IMR-90 (cell line): ENCODE measurements around the gene CSRP2. TPM values are rescaled to one million over a fixed set of nuclear protein-coding genes. Genes with fewer than 3 reads are reported as not detected.

Experiments
- ATAC-seq: fragments of 200-7000 bp; cut with Tn5 transposase; 2 replicates; pipeline ENCODE4 v1.9.1; 2020; ENCODE audit warnings: low read depth, mild to moderate bottlenecking, moderate library complexity
- BruUV-seq: library from RNA; stranded (reverse); fragments of 400-500 nt; replicated peaks from 2 replicates; lab custom pipeline; 2021; lab: Mats Ljungman, UMichigan
- CTCF ChIA-PET: fragments of 300-600 bp; formaldehyde crosslinking; extraction: SDS; loops from one replicate; lab custom pipeline; 2021; ENCODE audit warnings: antibody characterized with exemption; lab: Yijun Ruan, JAX
- POLR2A ChIA-PET: fragments of 300-600 bp; sonication (Branson Sonifier 250); formaldehyde crosslinking; loops from one replicate; lab custom pipeline; 2022; ENCODE audit warnings: antibody characterized with exemption; ENCODE audit not compliant: unreplicated experiment; lab: Charles Lee
- DNase-seq: peaks from one replicate; pipeline ENCODE4 v3.0.0; 2013
- H2AFZ ChIP-seq: replicated peaks from 2 replicates; pipeline ENCODE3; 2013; ENCODE audit warnings: low read length, mild to moderate bottlenecking; ENCODE audit not compliant: poor library complexity
- H2AK5ac ChIP-seq: 2 replicates; pipeline ENCODE4 v1.6.1; 2013; ENCODE audit warnings: low read depth, low read length, inconsistent platforms
- H2AK9ac ChIP-seq: replicated peaks from 2 replicates; pipeline ENCODE3; 2013; ENCODE audit warnings: mild to moderate bottlenecking, low read depth, low read length, moderate library complexity; ENCODE audit not compliant: poor library complexity
- H2BK120ac ChIP-seq: 2 replicates; pipeline ENCODE4 v1.6.1; 2013; ENCODE audit warnings: low read depth, low read length, inconsistent platforms
- H2BK15ac ChIP-seq: 3 replicates; pipeline ENCODE4 v1.6.1; 2013; ENCODE audit warnings: low read depth, low read length, inconsistent platforms
- H2BK20ac ChIP-seq: 2 replicates; pipeline ENCODE4 v1.6.1; 2013; ENCODE audit warnings: low read depth, mild to moderate bottlenecking, inconsistent platforms, low read length, moderate library complexity
- H2BK5ac ChIP-seq: 2 replicates; pipeline ENCODE4 v1.6.1; 2013; ENCODE audit warnings: mild to moderate bottlenecking, low read depth, low read length, inconsistent platforms; ENCODE audit not compliant: poor library complexity, severe bottlenecking
- H3K14ac ChIP-seq: replicated peaks from 2 replicates; pipeline ENCODE4 v1.6.1; 2013; ENCODE audit warnings: low read depth, low read length, inconsistent platforms
- H3K18ac ChIP-seq: 2 replicates; pipeline ENCODE4 v1.6.1; 2013; ENCODE audit warnings: low read depth, low read length, control low read depth
- H3K23ac ChIP-seq: 2 replicates; pipeline ENCODE4 v1.6.1; 2013; ENCODE audit warnings: low read depth, low read length, inconsistent platforms
- H3K27ac ChIP-seq: 2 replicates; pipeline ENCODE4 v1.5.1; 2013; ENCODE audit warnings: mild to moderate bottlenecking, control low read depth, low read length; ENCODE audit not compliant: insufficient read depth
- H3K27me3 ChIP-seq: 2 replicates; pipeline ENCODE4 v1.6.1; 2013; ENCODE audit warnings: low read length; ENCODE audit not compliant: control insufficient read depth, insufficient read depth
- H3K36me3 ChIP-seq: 2 replicates; pipeline ENCODE4 v1.6.1; 2013; ENCODE audit warnings: low read length, mixed read lengths; ENCODE audit not compliant: control insufficient read depth, insufficient read depth
- H3K4ac ChIP-seq: 2 replicates; pipeline ENCODE4 v1.6.1; 2013; ENCODE audit warnings: low read depth, low read length, inconsistent platforms
- H3K4me1 ChIP-seq: 2 replicates; pipeline ENCODE4 v1.6.1; 2013; ENCODE audit warnings: low read length, mixed read lengths; ENCODE audit not compliant: control insufficient read depth, insufficient read depth
- H3K4me2 ChIP-seq: 2 replicates; pipeline ENCODE4 v1.6.1; 2013; ENCODE audit warnings: low read depth, mild to moderate bottlenecking, control low read depth, low read length, moderate library complexity
- H3K4me3 ChIP-seq: 2 replicates; pipeline ENCODE4 v1.5.1; 2013; ENCODE audit warnings: low read depth, mild to moderate bottlenecking, control low read depth, low read length, moderate library complexity; ENCODE audit not compliant: insufficient read depth
- H3K56ac ChIP-seq: 2 replicates; pipeline ENCODE4 v1.6.1; 2013; ENCODE audit warnings: low read length, inconsistent platforms; ENCODE audit not compliant: insufficient read depth; ENCODE audit errors: extremely low read depth
- H3K79me1 ChIP-seq, 2 experiments: 2 replicates each; pipeline ENCODE4 v1.6.1; 2013; ENCODE audit warnings: low read length in 2 of 2, inconsistent platforms in 1 of 2, low read depth in 1 of 2
- H3K9ac ChIP-seq: 2 replicates; pipeline ENCODE4 v1.6.1; 2013; ENCODE audit warnings: low read depth, low read length, control low read depth
- H3K9me1 ChIP-seq: 2 replicates; pipeline ENCODE4 v1.6.1; 2013; ENCODE audit warnings: low read length, inconsistent platforms; ENCODE audit not compliant: insufficient read depth
- H3K9me3 ChIP-seq: 2 replicates; pipeline ENCODE4 v1.6.1; 2013; ENCODE audit warnings: low read length; ENCODE audit not compliant: control insufficient read depth, insufficient read depth
- H4K20me1 ChIP-seq: 2 replicates; pipeline ENCODE4 v1.6.1; 2013; ENCODE audit warnings: low read length, inconsistent platforms; ENCODE audit not compliant: insufficient read depth
- H4K5ac ChIP-seq: 2 replicates; pipeline ENCODE4 v1.6.1; 2013; ENCODE audit warnings: mild to moderate bottlenecking, low read depth, low read length, control low read depth
- H4K8ac ChIP-seq, 2 experiments: 2 replicates each; pipeline ENCODE4 v1.6.1; 2013; ENCODE audit warnings: low read depth in 2 of 2, low read length in 2 of 2, control low read depth in 1 of 2, inconsistent platforms in 1 of 2
- H4K91ac ChIP-seq: 2 replicates; pipeline ENCODE4 v1.6.1; 2013; ENCODE audit warnings: low read depth, low read length, inconsistent platforms; ENCODE audit not compliant: insufficient read depth
- BHLHE40 ChIP-seq: fragments of 150-350 bp; IDR thresholded peaks from 2 replicates; pipeline ENCODE4 v1.6.1; 2016; ENCODE audit warnings: mild to moderate bottlenecking, low read depth, low read length
- MAZ ChIP-seq: IDR thresholded peaks from 2 replicates; pipeline ENCODE4 v1.6.1; 2012; ENCODE audit warnings: low read depth, mild to moderate bottlenecking, low read length, improper control_type of control experiment, moderate library complexity, borderline replicate concordance
- MXI1 ChIP-seq: IDR thresholded peaks from 2 replicates; pipeline ENCODE4 v1.6.1; 2012; ENCODE audit warnings: low read depth, mild to moderate bottlenecking, low read length, moderate library complexity, borderline replicate concordance
- POLR2A ChIP-seq: IDR thresholded peaks from 2 replicates; pipeline ENCODE4 v1.6.1; 2012; ENCODE audit warnings: mild to moderate bottlenecking, low read depth, low read length
- RAD21 ChIP-seq: IDR thresholded peaks from 2 replicates; pipeline ENCODE4 v1.6.1; 2012; ENCODE audit warnings: low read length, improper control_type of control experiment
- RFX5 ChIP-seq: IDR thresholded peaks from 2 replicates; pipeline ENCODE4 v1.8.0; 2012; ENCODE audit warnings: low read depth, mild to moderate bottlenecking, low read length, moderate library complexity
- WGBS, 2 experiments: methylation state at CpG; one replicate each; pipeline versions ENCODE4 v1.1.5 to v1.1.7; 2013; ENCODE audit warnings: missing lambda C conversion rate in 2 of 2; ENCODE audit not compliant: insufficient read length in 1 of 2; ENCODE audit errors: extremely low coverage in 2 of 2; 5-methylcytosine and 5-hydroxymethylcytosine counted together
- dilution Hi-C: fragments of 300-500 bp; cut with HindIII; formaldehyde crosslinking; loops from one replicate; pipeline ENCODE4 v1.14.3; 2018; ENCODE audit warnings: low sequenced_read_pairs; ENCODE audit not compliant: unreplicated experiment
- in situ Hi-C: fragments of 300-500 bp; cut with MboI; formaldehyde crosslinking; loops from 3 replicates; pipeline ENCODE4 v1.14.3; 2019; ENCODE audit warnings: low sequenced_read_pairs, inconsistent platforms, mixed read lengths
- intact Hi-C: fragments of 100-400 bp; cut with micrococcal nuclease; formaldehyde crosslinking; loops from 2 replicates; pipeline ENCODE4 v1.10.0; 2022
- polyA plus RNA-seq, 3 experiments: library from polyadenylated mRNA; depleted of rRNA; stranded (reverse); fragments of >200 nt; gene quantifications; 2 replicates each; pipeline ENCODE4 v1.2.3, GENCODE V29; 2012; ENCODE audit warnings: low replicate concordance in 1 of 3
- total RNA-seq: library from RNA; depleted of rRNA; stranded (reverse); fragments of >200 nt; gene quantifications from 2 replicates; pipeline ENCODE4 v1.2.3, GENCODE V29; 2012
- TF ChIP-seq, protein P1 (sequence below): conservative IDR thresholded peaks from 2 replicates; pipeline ENCODE4 v1.5.1; 2012; ENCODE audit warnings: mild to moderate bottlenecking, low read depth, low read length, improper control_type of control experiment

CSRP2 gene
- total and polyA plus RNA-seq, 2 of the 4 experiments (the other 2 are of a cell fraction): 156 to 179 TPM

DNA sequence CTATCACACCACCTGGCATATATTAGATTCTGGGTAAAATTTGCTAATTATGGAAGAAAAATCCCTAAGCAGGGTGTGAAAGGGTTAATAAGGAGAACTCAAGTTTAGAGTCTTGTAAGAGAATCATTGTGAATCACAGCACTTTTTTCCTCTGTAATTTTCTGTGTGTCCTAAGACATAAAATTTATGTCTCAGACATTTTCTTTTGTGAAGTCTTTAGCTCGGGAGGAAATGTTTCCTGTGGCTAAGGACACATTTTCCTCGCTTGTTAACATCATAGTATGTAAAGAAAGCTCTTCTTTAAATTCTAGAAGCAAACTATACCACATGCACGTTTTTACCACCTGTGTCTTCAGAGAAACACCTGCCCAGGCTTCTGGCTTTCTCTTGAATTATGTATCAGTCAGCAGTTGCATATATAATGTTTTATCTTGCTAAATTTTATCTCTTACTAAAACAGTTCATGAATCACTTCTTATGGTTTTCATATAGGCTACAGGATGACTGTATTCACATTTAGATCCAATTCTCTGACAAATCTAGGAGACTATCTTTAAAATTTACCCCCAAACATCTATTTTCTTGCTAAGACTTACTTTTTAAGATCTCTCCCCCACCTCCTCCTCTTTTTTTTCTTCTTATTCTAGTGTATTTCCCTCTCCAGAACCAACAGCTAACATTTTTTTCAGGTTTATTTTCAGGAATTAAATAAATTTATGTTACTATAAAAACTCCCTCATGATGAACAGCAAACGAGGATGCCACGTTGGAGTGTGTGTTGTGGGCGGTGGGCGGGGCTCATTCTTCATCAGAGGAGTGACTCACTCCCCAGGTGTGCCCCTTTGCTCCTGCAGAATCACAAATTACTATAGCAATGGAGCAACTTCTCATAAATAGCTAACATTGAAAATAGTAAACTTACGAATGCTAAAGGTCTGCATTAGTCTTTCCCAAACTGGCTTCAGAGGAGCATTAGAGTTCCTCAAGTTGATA is 11.6 kb upstream of the CSRP2 start (continued):
- TF ChIP-seq, protein P1, sequence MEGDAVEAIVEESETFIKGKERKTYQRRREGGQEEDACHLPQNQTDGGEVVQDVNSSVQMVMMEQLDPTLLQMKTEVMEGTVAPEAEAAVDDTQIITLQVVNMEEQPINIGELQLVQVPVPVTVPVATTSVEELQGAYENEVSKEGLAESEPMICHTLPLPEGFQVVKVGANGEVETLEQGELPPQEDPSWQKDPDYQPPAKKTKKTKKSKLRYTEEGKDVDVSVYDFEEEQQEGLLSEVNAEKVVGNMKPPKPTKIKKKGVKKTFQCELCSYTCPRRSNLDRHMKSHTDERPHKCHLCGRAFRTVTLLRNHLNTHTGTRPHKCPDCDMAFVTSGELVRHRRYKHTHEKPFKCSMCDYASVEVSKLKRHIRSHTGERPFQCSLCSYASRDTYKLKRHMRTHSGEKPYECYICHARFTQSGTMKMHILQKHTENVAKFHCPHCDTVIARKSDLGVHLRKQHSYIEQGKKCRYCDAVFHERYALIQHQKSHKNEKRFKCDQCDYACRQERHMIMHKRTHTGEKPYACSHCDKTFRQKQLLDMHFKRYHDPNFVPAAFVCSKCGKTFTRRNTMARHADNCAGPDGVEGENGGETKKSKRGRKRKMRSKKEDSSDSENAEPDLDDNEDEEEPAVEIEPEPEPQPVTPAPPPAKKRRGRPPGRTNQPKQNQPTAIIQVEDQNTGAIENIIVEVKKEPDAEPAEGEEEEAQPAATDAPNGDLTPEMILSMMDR: no peak

DNA sequence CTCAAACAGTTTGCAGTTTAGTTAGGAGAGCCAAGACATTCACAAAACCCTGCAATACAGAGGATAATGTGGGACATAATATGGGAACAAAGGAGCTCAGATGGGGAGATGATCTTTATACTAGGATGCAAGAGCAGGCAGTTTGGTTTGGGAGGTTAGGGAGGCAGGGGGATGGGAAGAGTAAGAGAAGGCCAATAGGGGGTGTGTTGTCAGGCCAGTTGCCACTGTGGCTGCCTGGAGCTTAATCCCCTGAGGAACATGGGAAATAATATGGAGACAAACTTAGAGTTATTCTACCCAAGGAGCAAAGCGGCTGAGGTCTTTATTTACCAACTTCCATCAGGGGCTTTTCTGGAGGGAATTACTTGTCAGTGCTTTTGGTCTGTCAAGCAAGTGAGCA is 10.0 kb upstream of the CSRP2 start:
- Histone ChIP-seq H2AK5ac (no peak overlapping the region), H4K8ac (no peak overlapping the region), H3K9me1 (no peaks in the 10 kb centered on the region), H3K9me3 (peaks cover 1% of the 10 kb centered on the region), H3K79me1 (no peaks in the 10 kb centered on the region), H3K18ac (no peak overlapping the region), H3K4me1 (no peaks in the 10 kb centered on the region), H2BK20ac (no peak overlapping the region), H4K5ac (no peak overlapping the region), H2BK15ac (no peak overlapping the region), H3K9ac (no peak overlapping the region), H4K91ac (no peak overlapping the region), H3K23ac (no peak overlapping the region), H3K4ac (no peak overlapping the region), H3K4me3 (no peak overlapping the region), H2BK120ac (no peak overlapping the region), H3K27me3 (no peaks in the 10 kb centered on the region; the same call in 1 of the 2 replicates), H3K56ac (no peak overlapping the region), H4K20me1 (no peaks in the 10 kb centered on the region), H3K14ac (no peak overlapping the region), H2AK9ac (no peak overlapping the region), H2BK5ac (no peak overlapping the region), H3K4me2 (no peak overlapping the region), H3K27ac (no peak overlapping the region), H3K36me3 (no peaks in the 10 kb centered on the region), H2AFZ (no peak overlapping the region)
- ChIA-PET CTCF (no interaction called here), POLR2A (no interaction called here)
- in situ Hi-C loops (no loop called here), intact Hi-C loops (no loop called here), dilution Hi-C loops (no loop called here)
- DNase-seq: no peak
- TF ChIP-seq MAZ (no peak), MXI1 (no peak), RAD21 (no peak), POLR2A (no peak), RFX5 (no peak), BHLHE40 (no peak)
- TF ChIP-seq, protein P1: no peak
- no TSS peak for BruUV-seq
- no peak for ATAC-seq
- WGBS, 2 experiments: no CpG with 5 or more reads among the region's 1 CpG
